Amniotic stem cell (primary cell): ENCODE results near the gene UNK.
A peak's percentile ranks its signal among the peaks of the same experiment; 100 is the strongest.

Experiments
- DNase-seq: peaks from one replicate; lab custom pipeline; 2025; lab: John Stamatoyannopoulos, UW

Gene UNK, protein sequence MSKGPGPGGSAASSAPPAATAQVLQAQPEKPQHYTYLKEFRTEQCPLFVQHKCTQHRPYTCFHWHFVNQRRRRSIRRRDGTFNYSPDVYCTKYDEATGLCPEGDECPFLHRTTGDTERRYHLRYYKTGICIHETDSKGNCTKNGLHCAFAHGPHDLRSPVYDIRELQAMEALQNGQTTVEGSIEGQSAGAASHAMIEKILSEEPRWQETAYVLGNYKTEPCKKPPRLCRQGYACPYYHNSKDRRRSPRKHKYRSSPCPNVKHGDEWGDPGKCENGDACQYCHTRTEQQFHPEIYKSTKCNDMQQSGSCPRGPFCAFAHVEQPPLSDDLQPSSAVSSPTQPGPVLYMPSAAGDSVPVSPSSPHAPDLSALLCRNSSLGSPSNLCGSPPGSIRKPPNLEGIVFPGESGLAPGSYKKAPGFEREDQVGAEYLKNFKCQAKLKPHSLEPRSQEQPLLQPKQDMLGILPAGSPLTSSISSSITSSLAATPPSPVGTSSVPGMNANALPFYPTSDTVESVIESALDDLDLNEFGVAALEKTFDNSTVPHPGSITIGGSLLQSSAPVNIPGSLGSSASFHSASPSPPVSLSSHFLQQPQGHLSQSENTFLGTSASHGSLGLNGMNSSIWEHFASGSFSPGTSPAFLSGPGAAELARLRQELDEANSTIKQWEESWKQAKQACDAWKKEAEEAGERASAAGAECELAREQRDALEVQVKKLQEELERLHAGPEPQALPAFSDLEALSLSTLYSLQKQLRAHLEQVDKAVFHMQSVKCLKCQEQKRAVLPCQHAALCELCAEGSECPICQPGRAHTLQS

DNA sequence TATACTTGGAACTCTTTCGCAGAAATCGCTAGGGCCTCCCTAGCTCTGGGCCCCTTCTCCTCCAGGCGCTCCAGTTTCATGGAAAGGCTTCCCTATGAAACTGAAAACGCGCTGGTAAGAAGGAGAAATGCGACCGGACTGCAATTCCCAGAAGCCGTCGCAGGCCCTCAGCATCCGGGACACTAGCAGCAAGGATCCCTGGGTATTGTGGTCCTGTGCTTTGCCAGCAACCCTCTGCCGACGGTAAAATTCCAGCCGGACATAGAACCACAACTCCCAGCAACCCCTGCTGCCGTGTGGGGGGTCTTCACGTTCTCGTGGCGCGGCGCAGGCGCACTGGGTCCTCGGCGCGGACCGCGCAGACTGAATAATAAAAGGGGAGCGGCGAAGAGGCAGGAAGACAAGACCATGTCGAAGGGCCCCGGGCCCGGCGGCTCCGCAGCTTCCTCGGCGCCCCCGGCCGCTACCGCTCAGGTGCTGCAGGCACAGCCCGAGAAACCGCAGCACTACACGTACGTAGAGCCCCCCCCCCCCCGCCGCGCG lies at the start of gene UNK:
Gene UNK, plus strand, starts transcription at position 334 of the 543 bp plus-strand sequence. Its CDS starts 75 bp downstream, at position 409.
- peak; percentile 98 for DNase-seq

DNA sequence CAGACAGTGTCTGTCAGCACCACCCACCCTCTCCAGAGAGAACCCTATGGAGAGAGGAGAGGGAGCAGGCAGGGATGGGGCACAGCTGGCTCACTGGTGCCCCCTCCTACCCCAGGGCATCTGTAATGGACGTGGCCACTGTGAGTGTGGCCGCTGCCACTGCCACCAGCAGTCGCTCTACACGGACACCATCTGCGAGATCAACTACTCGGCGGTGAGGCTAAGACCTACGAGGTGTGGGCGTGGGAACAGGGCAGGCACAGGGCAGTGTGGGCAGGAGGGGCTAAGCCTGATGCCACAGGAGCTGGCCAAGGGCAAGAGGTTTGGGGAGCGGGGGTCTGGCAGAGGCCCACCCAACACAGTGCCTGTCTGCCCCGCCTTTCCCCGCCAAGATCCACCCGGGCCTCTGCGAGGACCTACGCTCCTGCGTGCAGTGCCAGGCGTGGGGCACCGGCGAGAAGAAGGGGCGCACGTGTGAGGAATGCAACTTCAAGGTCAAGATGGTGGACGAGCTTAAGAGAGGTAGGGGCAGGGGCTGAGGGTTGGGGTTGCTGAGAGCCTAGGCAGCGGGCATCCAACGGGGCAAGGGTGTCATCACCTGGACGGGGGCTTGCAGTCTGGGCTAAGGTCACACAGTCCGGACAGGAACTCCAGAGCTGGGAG lies 48.3 kb upstream of the UNK start:
- no peak for DNase-seq

DNA sequence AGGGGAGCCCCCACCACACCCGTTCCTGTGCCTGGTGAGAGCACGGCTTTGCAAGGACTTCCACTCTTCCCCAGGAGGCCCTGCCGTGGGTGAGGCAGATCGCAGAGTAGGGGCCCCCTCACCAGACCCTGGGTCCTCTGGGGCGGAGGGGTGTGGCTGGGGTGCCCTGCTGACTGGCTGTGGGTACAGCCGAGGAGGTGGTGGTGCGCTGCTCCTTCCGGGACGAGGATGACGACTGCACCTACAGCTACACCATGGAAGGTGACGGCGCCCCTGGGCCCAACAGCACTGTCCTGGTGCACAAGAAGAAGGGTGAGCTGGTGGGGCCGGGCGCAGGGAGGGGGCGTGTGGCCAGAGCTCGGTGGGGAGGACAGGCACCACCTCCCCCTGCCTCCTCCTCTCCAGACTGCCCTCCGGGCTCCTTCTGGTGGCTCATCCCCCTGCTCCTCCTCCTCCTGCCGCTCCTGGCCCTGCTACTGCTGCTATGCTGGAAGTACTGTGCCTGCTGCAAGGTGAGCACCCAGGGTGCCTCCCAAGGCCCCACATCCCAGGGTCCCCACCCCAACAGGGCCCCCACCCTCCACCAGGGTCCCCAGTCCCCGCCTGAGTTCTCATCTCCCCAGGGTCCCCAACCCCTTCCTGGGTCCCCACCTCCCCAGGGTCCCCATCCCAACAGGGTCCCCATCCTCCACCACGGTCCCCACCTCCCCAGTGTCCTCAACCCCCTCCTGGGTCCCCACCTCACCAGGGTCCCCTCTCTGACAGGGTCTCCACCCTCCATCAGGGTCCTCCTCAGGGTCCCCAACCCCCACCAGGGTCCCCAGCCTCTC lies 47.3 kb upstream of the UNK start:
- DNase-seq: no peak

DNA sequence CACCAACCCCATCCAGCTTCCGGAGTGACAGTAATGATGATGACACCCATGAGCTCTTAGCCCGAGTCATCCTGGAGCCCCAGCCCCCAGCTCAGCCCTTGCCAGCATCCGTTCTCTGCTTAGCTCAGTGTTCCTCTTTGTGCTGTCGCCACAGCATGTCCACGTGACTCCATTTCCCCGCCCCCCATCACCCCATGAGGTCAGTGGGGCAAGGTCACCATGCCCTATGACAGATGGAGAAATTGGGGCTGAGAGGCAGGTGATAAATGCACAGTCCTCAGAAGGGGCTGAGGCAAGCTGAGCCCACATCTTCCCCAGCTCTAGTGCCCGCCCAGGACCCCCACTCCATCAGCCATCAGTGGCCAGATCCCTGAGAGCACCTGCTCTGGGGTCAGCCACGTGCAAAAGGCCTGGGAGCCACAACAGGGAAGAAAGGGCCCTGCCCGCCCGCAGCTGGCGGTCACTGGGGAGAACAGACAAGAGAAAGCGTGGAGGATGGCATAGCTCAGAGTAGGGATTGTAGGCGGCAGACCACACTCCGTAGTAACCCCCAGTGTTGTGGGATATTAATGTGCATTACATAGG lies 46.3 kb upstream of the UNK start:
- DNase-seq: no peak

DNA sequence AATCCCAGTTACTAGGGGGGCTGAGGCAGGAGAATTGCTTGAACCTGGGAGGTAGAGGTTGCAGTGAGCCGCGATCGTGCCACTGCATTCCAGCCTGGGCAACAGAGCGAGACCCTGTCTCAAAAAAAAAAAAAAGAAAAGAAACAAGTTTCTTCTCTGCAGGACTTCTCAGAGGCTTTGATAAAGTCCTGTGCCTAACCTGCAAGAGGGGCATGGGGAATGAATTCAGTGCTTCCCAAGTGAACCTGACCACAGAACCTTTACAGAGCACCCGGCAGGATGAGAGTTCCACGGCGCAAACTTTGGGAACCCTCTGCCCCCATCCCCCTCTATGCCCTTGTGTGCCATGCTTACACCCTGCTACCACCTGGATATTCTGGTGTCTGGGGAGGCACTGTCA lies 45.4 kb upstream of the UNK start:
- DNase-seq: no peak

DNA sequence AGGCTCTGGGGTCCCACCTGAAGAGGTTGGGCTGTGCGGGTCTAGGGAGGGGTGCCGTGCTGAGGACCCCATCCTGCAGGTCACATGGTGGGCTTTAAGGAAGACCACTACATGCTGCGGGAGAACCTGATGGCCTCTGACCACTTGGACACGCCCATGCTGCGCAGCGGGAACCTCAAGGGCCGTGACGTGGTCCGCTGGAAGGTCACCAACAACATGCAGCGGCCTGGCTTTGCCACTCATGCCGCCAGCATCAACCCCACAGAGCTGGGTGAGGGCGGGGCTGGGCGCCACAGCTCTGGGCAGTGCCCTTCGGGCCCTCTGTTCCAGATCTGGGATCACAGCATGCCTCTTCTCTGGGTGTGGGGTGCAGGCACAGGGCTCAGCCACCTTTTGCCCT lies 44.8 kb upstream of the UNK start:
- no peak for DNase-seq

DNA sequence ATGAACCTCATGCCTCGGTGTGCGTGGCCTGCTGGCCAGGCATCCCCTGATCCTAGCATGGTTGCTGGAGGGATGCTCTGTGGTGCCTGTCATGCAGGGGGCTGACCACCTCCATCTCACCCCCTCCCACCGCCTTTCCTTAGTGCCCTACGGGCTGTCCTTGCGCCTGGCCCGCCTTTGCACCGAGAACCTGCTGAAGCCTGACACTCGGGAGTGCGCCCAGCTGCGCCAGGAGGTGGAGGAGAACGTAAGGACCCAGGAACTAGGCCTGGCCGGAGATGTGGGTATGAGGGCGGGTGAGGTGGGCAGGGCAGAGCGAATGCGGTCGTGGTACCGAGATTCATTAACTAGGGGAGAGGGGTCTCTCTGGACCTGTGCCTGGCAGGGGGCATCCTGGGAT lies 44.4 kb upstream of the UNK start:
- no peak for DNase-seq

DNA sequence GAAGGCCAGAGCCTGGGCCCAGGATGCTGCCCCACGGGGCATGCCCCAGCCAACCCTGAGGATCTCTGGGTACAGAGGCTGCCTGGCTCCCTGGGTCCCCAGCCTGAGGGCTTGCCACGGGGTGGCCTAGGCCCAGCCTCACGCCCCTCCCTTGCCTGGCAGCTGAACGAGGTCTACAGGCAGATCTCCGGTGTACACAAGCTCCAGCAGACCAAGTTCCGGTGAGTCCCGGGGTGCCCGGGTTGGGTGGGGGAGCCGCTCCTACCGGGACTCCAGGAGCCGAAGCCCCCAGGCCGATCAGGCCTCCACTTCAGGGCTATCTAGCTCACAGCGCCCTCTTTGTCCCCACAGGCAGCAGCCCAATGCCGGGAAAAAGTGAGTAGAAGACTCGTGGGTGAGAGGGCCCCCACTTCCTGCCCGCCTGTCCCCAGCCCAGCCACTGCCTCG lies 44.0 kb upstream of the UNK start:
- DNase-seq: no peak

DNA sequence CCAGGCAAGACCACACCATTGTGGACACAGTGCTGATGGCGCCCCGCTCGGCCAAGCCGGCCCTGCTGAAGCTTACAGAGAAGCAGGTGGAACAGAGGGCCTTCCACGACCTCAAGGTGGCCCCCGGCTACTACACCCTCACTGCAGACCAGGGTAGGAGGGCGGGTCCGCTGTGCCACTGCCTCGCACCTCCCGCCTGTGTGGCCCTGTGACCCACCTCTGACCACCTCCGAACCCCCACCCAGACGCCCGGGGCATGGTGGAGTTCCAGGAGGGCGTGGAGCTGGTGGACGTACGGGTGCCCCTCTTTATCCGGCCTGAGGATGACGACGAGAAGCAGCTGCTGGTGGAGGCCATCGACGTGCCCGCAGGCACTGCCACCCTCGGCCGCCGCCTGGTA lies 42.3 kb upstream of the UNK start:
- DNase-seq: no peak

DNA sequence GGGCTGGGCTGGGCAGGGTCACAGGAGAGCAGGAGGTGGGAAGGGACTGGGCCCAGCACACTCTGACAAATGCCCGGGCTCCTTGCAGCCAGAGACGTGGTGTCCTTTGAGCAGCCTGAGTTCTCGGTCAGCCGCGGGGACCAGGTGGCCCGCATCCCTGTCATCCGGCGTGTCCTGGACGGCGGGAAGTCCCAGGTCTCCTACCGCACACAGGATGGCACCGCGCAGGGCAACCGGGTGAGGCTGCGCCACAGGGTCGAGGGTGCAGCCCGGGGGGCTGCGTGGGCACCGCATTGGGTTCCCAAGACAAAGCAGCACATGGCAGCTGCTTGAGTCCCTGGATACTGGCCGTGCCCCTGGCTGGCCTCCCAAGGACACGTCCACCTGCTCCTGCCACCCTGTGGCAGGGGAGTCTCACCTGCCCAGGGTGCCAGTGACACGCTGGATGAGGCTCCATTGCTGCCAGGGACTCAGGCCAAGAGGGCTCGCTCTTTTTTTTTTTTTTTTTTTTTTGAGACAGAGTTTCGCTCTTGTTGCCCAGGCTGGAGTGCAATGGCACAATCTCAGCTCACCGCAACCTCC lies 40.9 kb upstream of the UNK start:
- no peak for DNase-seq

DNA sequence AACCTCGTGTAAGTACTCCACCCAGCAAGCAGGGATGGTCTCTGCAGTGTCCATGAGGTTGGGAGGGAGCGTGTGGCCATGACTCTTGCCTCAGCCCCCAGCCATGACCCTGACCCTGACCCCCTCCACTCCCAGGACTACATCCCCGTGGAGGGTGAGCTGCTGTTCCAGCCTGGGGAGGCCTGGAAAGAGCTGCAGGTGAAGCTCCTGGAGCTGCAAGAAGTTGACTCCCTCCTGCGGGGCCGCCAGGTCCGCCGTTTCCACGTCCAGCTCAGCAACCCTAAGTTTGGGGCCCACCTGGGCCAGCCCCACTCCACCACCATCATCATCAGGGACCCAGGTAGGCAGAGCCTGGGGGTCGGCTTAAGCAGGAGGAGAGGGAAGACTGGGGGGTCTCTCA lies 35.9 kb upstream of the UNK start:
- no peak for DNase-seq

DNA sequence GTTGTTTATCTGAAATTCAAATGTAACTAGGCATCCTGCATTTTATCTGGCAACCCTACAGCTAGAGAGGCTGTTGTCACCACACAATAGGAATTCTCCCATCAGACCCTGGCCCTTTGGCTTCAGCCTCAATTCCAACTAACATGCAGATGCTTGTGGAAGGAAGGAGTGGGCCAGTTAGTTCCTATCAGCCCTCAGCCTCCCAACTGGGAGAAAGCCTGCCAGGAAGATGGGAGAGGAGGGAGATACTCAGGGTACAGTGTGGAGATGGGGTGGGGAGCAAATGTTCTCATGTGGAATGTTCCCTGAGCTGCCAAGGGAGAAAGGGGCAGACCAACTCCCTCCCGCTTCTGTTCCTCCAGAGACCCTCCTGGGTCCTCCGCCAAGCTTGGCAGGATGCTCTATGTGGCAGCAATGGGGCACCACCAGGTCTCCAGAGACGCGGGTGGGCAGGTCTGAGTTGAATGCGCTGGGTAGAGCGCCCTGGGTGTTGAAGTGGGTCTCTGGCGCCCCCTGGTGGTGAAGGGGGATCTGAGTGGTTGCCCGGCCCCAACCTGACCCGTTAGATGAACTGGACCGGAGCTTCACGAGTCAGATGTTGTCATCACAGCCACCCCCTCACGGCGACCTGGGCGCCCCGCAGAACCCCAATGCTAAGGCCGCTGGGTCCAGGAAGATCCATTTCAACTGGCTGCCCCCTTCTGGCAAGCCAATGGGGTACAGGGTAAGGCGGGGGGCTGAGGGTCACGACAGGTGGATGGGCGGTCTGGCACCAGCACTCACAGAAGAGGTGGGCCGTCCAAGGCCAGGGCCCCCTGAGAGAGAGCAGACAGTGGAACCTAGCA lies 34.8 kb upstream of the UNK start:
- peak; percentile 62 for DNase-seq

DNA sequence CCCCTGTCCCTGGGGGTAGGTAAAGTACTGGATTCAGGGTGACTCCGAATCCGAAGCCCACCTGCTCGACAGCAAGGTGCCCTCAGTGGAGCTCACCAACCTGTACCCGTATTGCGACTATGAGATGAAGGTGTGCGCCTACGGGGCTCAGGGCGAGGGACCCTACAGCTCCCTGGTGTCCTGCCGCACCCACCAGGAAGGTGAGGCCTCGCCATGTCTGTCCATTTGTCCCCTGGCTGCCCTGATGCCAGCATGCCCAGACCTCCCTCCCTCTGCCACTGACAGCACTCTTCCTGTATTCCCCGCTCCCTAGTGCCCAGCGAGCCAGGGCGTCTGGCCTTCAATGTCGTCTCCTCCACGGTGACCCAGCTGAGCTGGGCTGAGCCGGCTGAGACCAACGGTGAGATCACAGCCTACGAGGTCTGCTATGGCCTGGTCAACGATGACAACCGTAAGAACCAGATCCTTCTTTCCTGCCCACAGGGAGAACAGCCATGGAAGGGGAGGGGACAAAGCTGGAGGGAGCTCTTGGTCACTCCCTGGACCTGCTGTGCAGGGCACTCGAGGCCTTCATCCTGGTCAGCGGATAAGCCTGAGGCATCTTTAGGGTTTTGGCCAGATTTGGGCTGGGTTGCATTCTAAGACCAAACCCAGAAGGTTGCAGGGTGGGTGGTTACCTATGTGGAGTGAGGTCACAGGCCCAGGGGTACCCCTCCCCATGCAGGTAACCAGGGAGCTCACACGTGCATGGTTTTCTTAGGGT lies 33.8 kb upstream of the UNK start:
- DNase-seq: no peak

DNA sequence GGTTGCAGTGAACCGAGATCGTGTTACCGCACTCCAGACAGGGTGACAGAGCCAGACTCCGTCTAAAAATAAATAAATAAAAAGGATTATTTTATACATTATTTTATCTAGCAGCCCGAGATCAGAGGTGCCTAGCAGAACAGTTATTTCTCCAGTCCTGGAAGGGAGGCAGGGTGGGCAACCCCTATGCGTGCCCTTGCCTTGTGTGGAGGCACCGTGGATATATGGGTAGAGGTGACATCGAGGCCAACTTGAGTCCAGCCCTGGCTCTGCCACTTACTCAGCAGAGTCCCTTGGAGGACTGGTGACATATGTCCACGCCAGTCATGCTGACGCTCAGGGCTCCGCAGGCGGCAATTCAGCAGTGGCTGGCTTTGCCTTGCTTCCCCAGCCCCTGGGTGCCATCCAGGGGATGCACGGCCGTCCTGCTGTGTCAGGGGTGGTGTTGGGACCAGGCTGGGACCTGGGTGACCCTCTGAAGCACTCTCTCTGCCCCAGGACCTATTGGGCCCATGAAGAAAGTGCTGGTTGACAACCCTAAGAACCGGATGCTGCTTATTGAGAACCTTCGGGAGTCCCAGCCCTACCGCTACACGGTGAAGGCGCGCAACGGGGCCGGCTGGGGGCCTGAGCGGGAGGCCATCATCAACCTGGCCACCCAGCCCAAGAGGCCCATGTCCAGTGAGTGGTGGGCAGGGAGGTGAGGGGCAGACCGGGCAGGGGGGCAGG lies 32.8 kb upstream of the UNK start:
- DNase-seq: no peak

DNA sequence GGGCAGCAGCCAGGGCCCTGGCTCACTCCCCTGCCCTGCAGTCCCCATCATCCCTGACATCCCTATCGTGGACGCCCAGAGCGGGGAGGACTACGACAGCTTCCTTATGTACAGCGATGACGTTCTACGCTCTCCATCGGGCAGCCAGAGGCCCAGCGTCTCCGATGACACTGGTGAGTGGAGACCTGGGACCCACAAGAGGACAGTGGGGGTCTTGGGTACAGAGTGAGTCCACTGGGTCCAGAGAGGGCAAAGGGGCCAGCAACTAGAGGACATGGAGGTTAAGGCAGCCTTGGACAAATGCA lies 32.2 kb upstream of the UNK start:
- no peak for DNase-seq

DNA sequence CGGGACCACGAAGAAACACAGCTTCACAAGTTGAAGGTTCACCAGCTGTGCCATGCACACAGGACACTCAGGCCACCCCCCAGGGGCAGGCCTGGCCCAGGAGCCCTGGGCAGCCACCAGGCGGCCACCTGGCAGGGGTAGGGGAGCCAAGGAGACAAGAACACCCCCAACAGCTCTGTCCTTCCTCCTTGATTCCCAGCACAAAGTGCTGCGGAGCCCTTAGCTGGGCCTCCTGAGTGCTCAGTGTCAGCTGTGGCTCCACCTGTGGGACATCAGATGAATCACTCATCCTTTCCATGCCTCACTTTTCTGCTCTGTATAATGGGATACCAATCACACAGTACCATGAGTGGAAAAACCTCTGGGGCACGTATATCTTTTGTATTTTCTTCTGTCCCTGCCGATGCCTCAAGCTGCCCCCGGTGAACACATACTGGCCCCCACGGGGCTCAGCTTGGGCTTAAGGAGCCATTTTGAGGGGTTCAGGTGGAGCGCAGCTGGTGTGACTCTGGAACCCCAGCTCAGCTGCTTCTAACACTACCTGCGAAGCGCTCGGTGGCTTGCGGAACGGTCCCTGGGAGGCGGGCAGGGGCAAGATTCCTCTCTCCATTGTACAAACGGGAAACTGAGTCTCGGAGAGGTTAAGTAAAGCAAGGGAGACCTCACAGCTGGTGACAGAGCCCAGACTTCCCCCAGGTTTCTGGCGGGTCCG lies 31.6 kb upstream of the UNK start:
- no peak for DNase-seq

DNA sequence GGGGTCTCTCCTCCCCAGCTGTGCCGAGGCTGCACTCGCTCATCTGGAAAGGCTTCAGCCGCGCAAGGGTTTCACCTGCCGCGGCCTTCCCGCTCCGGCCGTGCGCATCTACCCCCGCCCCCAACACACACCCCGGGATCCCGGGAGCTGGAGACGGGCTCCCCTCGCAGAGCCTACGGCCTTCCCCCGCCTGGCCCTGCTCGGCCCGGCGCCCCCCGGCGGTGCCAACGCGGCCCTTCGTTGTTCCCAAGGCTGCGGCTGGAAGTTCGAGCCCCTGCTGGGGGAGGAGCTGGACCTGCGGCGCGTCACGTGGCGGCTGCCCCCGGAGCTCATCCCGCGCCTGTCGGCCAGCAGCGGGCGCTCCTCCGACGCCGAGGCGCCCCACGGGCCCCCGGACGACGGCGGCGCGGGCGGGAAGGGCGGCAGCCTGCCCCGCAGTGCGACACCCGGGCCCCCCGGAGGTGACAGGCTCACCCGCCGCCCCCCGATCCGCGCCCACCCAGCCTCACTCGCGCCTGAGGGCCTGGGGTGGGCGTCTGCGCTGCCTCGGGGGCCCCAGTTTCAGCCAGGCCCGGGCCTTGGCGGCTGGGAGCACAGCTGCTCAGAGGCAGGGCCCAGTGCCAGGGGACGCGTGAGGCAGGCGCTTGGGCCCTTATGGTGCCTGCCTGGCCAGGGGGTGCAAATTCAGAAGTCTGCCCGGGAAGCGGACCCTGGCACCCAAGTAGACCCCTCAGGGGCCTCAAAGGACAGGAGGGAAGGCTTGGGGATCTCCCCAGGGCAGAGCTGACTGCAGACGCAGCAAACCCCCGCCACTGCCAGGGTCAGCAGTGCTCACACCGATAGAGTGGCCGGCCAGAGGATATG lies 30.9 kb upstream of the UNK start:
- peak; percentile 15 for DNase-seq
